Measurements from ENCODE around the gene NPAP1. TPM values are rescaled to one million over a fixed set of nuclear protein-coding genes. Genes with fewer than 3 reads are reported as not detected.
"Not testable (repeated sequence)": the region's sequence is repeated elsewhere in the genome, so short reads cannot be mapped to it uniquely, and the experiment has no call there.

The NPAP1 gene
- total RNA-seq: not detected in 2 replicates

GRCh38 chr15:24675332-24676144 is at the start of gene NPAP1:
Gene NPAP1 (plus strand): TSS chr15:24675775. CDS start chr15:24675868, 93 bp downstream.
- no peak for DNase-seq (ENCODE audit: low read depth in 2 of 2)

- no peak for DNase-seq (ENCODE audit: low read depth in 2 of 2)
Measured at GRCh38 chr15:24627443-24627842, 48.1 kb upstream of the NPAP1 start.

GRCh38 chr15:24633082-24633481 is 42.5 kb upstream of the NPAP1 start:
- no peak for DNase-seq (ENCODE audit: low read depth in 2 of 2)

- not testable (repeated sequence) for DNase-seq (ENCODE audit: low read depth in 2 of 2)
Measured at GRCh38 chr15:24639412-24639811, 36.2 kb upstream of the NPAP1 start.

GRCh38 chr15:24645627-24646026 is 29.9 kb upstream of the NPAP1 start:
- no peak for DNase-seq (ENCODE audit: low read depth in 2 of 2)

- DNase-seq (ENCODE audit: low read depth in 2 of 2): no peak
Measured at GRCh38 chr15:24659622-24660021, 16.0 kb upstream of the NPAP1 start.

GRCh38 chr15:24662991-24663390 is 12.6 kb upstream of the NPAP1 start:
- DNase-seq (ENCODE audit: low read depth in 2 of 2): no peak

GRCh38 chr15:24676431-24676830 is 856 bp downstream of the NPAP1 start:
- DNase-seq (ENCODE audit: low read depth in 2 of 2): no peak

- no peak for DNase-seq (ENCODE audit: low read depth in 2 of 2)
Measured at GRCh38 chr15:24678485-24678884, 2.9 kb downstream of the NPAP1 start.

- no peak for DNase-seq (ENCODE audit: low read depth in 2 of 2)
Measured at GRCh38 chr15:24682002-24682401, 6.4 kb downstream of the NPAP1 start.

GRCh38 chr15:24682905-24683304 is 7.3 kb downstream of the NPAP1 start:
- not testable (repeated sequence) for DNase-seq (ENCODE audit: low read depth in 2 of 2)

GRCh38 chr15:24683736-24684135 is 8.2 kb downstream of the NPAP1 start:
- no peak for DNase-seq (ENCODE audit: low read depth in 2 of 2)

GRCh38 chr15:24684313-24684712 is 8.7 kb downstream of the NPAP1 start:
- DNase-seq (ENCODE audit: low read depth in 2 of 2): no peak

- no peak for DNase-seq (ENCODE audit: low read depth in 2 of 2)
Measured at GRCh38 chr15:24696201-24696600, 20.6 kb downstream of the NPAP1 start.

- no peak for DNase-seq (ENCODE audit: low read depth in 2 of 2)
Measured at GRCh38 chr15:24696842-24697241, 21.3 kb downstream of the NPAP1 start.

GRCh38 chr15:24718289-24719082 is 42.9 kb downstream of the NPAP1 start:
- no peak for DNase-seq (ENCODE audit: low read depth in 2 of 2)

- no peak for DNase-seq (ENCODE audit: low read depth in 2 of 2)
Measured at GRCh38 chr15:24729760-24730159, 54.2 kb downstream of the NPAP1 start.
